Activated gamma-delta T cell (primary cell): Measurements from ENCODE around the gene ATG2B.

ENCODE experiments used
- DNase-seq: peaks from one replicate; lab custom pipeline; 2025; lab: John Stamatoyannopoulos, UW

Gene ATG2B

DNA sequence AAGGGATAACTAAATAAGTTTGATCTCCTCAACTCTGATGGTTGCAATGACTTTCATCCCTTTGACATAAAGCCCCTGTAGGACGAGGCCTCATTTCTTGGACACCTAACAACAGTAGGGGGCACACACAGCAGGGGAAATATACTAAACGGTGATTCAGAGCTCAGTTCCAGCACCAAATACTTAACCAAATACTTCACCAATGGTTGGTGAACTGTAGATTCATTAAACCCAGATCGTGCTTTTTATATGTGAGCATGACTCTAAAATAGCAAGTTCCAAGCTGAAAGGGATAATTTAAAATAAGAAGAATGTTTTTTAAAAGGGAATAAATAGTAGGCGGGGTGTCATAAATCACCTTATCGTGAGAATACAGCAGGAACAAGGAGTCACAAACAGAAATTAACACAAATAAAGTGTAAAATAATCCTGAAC, 53.2 kb downstream of the ATG2B start:
- no peak for DNase-seq

DNA sequence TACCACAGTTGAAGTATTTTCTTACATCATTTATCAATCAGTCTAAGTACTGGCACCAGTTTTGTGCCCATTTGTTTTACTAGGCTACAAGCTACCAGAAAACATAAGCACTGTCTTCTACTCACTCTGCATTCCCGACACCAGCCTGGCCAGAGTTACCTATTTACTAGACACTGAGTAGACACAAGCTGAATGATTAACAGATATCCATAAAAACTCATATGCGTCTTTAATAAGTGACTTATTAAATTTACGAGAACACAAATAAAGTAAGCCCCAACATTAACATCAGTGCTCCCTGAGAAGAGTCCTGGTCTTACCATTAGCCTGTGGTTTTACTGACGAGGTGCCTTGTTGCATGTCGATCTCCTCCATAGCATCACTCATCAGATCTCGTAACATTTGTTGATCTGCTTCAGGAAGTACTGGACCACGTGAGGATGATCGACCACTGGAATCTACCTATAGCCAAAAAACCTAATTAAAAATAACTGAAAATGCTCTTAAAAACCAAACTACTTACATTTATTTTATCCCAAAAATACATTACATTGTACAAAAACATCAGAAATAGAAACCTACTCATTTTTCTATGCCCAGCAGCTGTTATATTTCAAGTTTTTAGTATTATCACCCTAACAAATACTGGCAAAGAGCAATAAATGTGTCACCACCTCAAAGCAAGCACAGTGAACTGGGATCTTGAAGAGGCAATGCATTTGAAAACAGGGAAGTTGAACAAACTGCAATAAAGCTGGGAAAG, 53.8 kb downstream of the ATG2B start:
- DNase-seq: no peak

DNA sequence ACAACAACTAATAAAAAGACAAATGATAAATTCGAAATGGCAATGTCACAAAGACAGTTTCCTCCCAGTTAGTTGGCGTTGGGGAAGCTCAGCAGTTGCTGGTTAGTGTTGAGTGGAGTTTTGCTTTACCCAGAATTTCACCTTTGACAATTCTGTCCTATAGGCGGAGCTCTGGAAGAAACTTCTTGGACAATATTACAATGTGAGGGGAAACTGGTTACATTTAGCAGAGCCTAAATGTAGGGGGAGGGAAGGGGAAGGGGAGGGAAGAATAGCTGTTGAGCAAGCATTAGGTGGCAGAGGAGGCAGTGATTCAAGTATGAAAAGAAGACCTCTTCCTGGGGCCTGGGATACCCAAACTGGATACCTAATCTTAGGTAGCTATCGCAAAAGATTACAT, 55.7 kb downstream of the ATG2B start:
- DNase-seq: no peak

DNA sequence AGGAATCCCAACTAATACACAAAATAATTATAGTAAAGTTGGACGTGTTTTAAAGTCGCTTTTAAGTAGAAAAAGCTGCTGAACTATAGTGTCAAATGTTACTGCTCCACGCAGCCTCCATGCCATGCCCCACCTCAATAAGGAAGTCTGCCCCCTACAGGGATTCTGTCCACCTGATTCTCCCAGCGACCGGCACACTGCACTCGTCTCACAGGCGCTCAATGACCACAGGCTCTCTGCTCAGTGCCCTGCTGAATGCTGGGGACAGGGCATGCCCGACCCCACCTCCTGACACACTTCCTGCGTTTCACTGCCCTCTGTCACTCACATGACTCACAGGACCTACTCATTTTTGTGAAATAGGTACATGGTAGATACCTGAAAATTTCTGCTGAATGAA, 58.2 kb downstream of the ATG2B start:
- no peak for DNase-seq

DNA sequence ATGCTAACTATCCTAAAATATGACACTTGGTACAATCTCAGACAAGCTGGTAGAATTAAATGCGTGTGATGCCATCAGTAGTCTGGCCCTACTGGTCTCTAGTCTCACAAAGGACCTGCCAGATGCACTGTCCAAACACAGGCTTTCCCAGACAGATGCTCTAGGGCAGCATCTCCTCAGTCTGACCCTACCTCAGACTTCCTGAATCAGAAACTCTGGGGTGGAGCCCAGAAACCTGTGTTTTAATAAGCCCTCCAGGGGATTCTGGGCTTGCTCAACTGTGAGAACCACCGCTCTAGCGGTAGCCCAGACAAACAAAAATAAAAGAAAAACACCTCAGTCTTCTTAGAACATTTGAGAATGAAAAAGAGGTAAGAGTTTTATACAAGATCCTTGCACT, 59.2 kb downstream of the ATG2B start:
- DNase-seq: no peak

DNA sequence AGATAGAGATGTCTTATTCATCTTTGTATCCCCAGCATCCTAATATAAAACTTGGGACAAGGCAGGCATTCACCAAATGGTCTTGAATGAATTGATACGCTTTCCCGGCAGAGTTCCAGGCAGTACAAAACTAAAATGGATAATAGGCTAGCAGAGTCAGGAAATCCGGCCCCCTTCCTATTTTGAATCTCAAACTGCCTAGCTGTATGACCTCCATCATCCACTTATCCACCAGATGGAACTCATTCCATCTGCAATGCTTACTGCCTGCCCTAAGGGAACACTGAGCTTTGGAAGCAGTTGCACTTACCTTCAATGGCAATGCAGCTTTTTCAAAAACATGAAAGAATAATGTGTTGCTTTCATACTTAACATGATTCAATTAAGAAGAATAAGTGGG, 63.7 kb downstream of the ATG2B start:
- no peak for DNase-seq

DNA sequence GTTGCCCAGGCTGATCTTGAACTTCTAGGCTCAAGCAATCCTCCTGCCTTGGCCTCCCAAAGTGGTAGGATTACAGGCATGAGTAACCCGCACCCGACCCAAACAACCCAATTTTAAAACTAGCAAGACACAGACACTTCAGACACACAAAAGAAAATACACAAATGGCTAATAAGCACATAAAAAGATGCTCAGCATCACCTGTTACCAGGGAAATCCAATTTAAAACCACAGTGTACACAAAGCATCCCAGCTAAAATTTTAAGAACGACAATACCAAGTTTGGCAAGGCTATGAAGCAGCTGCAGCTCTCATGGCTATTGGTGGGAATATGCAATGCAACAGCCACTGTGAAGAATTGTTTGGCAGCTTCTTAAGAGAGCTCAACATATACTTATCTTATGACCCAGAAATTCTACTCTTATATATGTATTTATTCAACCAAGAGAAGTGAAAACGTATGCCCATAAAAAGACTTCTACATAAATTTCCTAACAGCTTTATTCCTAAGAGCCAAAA, 65.1 kb downstream of the ATG2B start:
- DNase-seq: no peak

DNA sequence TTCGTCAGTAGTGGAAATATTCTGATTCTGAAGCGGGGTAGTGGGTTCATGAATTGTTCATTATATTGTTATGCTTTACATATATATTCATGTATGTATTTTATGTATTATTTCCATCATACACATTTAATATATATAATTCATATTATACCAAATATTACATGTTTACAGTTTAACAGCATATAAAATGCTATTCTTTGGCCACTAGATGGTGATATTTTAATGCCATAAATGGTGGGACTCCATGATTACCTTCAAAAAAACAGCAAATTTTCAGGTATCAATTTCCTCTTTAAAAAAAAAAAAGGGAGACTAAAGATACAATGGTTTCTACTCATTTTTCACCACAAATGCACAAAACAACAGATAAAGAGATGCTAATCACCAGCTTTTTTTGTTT, 66.1 kb downstream of the ATG2B start:
- DNase-seq: no peak

DNA sequence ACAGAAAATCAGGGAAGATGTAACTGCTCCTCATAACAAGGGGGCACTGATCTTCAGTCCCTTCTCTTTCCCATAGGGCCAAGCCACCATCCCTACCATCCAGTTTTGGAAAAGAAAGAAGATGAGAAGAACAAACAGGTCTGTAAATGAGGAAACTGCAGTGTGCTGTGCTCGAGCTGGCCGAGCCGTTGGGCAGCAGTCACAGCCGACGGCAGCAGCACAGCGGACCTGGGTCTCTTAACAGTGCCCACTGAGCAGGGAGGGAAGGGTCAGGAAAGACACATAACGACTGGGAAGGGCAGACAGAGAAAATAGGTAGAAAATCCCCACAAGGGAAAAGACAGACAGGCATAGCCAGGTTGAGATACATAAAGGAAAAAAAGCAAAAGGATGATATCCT, 68.9 kb downstream of the ATG2B start:
- DNase-seq: no peak

DNA sequence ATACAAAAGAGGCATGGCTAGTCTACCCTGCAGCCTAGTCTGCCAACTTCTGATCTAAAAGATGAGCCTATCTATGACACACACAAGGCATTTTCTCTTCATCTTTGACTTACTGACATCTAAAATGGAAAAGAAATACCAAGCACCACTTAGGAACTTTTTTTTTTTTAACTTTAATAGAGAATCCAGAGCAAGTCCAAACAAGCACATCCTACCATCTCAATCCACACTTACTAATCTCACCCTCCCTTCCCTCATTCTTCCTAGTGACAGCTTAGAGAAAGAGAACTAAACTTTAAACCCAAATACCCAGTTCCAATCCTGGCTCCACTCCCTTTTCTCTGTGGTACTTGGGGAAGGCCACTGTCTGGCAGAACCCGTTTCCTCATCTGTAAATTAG, 75.3 kb downstream of the ATG2B start:
- no peak for DNase-seq

DNA sequence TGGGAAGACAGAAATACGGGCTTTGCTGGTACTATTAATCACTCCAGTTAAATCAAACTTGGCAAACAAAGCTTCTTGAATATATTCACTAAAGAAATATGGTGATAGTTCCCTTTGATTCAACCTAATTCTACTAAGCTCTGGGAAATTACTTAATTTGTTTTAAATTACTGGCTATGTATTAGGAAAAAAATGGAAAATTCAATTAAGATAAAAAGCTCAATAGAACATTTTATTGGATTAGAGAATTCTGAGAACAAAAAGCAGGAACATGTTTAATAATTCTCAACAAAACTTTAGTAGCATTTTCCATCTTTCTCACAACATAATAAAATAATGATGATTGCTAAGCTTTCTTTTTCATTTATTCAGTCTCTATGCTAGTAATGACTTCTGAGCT, 76.9 kb downstream of the ATG2B start:
- no peak for DNase-seq

DNA sequence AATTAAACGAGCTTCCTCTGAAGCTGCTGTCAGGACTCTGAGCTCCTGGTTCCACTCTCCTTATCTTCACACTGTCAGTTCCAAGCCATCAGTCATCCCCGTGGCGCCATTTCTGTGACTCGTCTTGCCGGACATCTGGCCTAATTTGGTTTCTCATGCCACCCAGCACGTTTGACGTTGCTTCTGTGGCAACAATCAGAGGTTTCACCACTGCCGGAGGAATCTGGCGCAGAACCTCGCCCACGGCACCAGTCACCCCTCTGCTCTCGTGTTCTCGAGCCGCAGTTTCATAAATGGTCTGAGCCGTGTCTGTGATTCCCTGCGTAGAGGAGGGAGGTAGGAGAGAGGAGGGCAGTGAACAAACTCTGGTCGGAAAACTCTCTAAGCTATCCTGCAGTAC, 77.5 kb downstream of the ATG2B start:
- no peak for DNase-seq

DNA sequence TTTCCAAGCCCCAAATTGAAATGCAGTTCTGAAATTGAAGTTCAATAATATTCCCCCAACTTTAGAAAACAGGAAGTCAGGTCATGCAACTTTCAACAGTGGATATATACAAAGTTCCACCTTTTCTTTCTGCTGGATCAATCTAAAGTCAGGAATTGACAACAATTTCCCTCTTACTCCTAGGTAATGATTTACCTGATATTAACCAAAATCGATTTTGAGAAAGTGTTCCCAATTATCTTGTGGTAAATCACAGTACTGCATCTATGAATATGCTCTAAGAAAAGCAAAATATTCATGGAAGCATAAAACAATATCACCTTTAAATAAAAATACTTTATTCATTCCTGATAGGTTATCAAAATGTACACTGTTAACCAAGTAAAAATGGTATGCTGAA, 78.7 kb downstream of the ATG2B start:
- no peak for DNase-seq

DNA sequence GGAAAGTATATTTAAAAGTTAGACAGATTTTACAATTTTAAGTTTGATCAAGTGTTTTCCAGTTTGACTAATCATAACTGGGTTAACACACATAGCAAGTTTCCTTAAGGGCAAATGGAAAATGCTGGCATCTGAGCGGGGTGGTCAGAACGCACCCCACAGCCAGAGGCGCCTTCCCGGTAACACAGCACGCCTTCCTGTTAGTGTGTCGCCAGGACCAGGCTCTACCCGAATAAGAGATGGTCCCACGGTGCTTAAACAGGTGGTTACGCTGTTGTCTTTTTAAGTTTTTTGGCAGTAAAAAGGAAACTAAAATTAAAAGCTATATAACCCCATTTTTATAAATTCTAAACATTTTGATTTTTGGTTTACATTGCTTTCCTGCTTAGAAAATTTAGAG, 79.1 kb downstream of the ATG2B start:
- no peak for DNase-seq

DNA sequence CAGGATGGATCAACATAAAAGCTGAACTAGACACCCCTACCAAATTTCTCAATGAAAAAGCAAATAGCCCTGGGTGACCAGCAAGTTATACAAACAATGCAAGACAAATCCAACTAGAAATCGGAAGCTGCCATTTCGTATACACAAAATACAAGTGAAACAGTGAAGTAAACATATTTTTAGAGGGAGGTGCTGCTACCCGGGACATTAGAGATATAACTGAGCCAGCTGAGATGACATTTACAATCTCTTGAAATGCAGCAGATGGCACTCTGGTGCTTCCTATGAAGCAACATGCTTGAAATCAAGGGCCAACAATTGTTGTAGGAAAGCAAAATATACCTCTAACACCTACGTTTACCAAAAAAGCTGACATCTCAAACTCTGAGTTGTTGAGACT, 81.7 kb downstream of the ATG2B start:
- no peak for DNase-seq

DNA sequence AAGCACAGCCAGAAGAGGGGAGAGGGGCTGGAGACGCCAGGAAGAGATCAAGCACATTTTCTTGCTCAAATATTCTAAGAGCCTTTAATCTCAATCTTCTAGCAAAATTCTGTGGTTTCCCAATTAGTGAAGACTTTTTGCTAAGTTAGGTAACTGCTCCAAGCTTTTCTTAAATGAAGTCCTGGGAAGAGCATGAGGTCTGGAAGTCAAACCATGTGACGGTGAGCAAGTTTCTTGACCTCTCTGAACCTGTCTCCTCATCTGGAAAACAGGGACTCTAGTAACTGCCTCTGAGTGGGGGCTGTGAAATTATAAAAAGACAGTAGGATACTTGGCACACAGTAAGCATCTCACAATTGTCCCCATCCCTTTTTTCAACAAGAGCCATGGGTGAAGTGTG, 83.0 kb downstream of the ATG2B start:
- no peak for DNase-seq

DNA sequence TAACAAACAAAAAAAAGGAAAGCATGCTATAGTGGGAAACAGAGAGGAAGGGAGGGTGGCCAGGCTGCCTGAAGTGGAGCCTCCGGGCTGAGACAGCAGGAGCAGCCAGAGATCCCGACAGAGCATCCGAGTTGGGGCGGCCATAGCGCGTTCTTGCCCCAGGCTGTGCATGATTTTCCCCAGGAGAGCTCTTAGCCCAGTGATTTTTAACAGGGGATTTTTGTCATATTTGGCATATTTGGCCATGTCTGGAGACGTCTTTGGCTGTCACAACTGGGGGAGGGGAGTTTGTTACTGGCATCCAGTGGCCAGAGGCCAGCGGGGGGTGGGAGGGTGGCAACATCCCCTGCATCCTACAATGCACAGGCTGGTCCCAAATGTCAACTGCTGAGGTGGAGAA, 83.6 kb downstream of the ATG2B start:
- no peak for DNase-seq

DNA sequence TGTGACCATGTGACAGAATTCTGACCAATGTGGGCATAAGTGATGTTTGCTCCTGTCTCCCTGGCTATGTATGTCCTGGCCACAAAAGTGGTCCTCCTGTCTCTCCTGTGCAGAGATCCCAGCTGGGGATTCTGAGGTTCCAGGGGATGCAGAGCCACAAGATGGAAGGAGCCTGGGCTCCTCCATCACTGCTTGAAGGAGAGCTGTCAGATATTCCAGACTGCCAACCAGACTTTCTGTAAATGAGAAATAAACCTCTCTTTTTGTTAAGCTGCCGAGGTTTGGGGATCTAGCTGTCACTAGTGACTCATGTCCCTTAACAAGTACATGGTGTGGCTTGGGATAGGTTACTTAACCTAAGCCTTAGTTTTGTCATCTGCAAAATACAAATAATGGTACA, 85.3 kb downstream of the ATG2B start:
- no peak for DNase-seq

DNA sequence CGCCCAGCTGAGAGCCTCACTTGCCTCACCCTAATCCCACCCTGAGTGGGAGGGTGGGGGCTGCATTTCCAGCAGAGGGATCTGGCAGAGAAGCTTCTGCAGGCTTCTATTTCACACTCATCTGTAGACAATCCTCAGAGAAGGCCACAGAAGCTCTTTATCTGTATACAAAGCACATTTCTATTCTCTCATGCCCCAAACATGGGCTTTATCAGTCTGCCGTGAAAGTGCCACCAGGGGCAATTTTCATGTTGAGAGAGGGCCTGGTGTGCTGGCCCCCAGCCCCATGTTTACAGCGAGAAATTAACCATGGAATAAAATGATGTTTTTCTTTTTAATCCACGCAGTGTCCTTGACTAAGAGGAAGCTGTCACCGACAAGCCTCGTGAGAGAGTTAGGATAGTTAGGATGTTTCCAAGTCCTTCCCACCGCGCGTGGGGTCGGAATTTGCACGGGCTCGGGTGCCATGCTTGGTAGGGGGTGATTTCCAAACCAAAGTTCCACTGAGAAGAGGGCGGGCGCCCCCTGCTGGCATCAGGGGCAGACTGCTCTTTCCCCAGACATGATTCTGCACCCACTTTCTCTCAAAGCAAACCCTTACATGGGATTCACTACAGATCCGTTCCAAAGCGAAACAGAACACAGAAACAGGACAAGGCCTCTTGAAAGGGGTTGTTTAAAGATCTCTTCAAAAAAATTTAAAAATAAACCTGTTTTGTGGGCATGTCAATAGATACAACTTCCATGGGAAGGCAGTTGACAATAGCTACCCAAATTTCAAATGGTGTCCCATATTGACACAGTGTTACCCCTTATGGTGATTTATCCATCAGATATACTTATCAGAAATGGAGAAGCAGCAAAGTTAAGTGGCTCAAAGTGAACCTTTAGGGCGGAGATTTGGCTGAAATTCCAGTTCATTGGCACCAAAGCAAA, 87.7 kb downstream of the ATG2B start:
- no peak for DNase-seq

DNA sequence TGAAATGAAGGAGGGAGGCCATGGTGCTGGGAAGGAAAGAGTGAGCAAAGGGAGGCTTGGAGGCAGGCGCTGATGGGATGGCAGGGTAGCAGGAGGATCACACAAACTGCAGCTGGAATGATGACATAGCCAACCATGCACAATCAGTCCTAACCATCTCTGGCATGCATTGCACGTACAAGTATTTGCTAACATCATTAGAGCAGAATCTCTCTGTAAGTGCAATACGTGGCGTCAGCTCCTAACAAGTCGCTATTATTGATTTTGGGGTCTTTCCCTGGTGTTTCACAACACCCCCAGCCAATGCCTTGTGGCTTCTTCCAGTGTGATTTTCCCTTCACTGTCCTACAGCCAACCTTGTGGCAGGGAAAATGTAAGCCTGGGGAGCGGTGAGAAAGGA, 88.6 kb downstream of the ATG2B start:
- no peak for DNase-seq

DNA sequence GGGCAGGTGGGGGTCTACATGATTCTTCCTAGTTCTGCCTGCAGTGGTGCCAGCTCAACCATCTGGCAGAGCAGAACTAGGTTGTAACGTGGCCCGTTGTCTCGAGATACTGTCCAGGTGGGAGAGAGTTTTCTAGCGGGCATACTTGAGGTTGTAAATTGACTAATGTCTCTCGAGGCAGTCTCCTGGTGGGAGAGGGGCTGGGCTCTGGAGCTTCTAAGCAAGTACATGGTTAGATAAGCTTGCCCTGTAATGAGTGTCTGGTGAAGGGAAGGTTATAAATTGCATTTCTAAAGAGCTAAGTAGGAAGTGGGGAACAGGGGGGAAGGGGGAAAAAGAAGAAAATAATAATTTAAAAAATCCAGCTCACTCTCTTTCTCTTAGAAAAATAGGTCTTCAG, 89.0 kb downstream of the ATG2B start:
- no peak for DNase-seq

DNA sequence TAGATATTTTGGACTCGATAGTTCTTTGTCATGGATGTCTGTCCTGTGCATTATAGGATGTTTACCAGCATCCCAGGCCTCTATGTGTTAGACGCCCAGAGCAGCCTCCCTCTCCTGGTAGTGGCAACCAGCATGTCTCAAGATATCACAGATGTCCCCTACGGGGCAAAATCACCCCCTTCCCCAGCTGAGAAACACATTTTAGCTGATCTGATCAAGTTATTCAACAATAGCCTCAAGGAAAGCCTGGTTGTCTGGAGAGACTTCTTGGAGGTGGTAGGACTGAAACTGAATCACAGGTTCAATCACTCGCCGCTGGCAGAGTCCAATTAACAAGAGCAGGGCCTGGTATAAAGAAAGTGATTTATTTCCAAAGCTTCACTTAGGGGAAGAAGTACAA, 89.5 kb downstream of the ATG2B start:
- no peak for DNase-seq
